Measurements from ENCODE around the gene MYO1E.
"Not testable (repeated sequence)": the region's sequence is repeated elsewhere in the genome, so short reads cannot be mapped to it uniquely, and the experiment has no call there.

MYO1E gene

DNA sequence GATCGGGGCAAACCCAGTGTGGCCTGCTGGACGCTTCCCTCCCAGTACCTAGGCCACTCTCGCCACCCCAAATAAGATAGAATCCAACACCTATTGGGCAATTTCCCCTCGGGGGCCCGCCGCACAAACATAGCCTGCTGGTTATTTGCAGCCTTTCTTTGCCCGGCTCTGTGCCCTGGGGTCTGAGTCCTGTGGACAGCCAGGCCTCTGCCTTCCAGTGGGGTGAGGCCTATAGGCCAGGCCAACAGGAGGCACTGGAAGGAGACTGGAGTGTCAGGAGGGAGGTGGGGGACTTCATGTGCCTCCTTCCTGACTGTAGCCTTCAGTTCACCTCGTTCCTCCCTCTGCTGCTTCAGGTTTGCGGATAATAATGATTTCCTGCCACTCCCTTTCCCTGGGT lies 213.5 kb downstream of the MYO1E start:
- DNase-seq: no peak

DNA sequence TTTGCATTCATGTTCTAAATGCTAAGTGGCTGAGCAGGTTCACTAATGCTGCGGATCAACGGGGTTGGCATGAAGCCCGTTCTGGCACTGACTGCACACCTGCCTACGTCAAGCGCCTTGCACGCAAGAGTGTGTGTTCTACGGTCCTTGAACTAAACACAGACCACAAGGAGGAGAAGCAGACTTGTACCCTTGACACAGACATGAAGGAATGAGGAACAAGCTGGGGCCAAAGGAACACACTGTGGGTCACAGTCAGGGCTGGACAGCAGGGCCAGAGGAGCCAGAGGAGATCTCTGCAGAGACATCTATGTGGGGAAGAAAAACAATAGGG lies 214.0 kb downstream of the MYO1E start:
- DNase-seq: no peak

DNA sequence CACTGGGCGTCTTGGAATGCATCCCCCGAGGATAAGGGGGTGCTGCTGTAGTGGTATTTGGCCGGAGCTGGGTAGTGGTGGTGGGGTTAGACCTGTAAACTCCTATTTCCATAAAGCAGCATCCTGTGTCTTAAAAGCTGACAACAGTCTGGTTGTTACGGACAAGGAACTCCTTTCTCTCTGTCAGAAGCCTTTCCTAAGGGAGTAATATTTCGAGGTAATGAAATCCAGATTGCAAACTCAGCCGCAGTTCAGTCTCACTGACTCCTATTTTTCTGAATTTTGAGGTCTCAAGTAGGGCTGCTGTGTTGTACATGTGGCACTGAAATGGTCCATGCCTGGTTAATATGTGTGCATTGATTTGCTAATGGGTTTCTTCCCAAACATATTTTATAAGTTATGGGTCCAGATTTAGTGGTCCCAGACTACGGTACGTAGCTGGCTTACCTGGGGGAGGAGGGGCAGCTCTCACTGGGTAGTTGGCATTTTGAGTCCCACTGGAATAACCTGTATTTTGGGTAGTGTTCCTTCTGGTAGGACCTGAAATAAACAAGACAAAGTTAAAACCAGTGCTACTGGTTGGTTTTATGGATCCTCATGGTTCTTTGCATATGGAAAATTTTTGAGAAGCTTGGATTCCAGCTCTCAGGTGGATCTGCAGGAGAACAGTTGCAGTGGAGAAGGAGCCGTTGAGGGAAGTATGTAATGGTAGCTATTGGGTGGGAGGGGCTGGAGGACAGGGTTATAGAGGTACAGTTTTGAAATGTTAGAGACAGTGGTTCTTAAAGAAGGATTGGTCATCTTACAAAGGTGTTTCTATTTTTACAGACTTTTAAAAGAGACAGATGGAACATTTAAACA lies 214.6 kb downstream of the MYO1E start:
- DNase-seq: no peak

DNA sequence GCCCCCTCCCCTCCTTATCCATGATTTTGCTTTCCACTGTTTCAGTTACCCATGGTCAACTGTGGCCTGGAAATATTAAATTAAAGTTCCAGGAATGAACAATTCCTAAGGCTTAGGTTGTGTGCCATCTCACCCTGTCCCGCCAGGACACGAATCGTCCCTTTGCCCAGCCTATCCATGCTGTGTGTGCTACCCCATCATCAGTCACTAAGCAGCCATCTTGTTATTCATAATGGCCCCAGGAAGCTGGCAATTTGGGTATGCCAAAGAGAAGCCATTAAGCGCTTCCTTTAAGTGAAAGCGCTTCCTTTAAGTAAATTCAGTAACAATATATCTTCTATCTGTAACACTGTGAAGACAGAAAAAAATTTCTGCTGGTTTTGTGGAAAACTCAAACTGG lies 215.3 kb downstream of the MYO1E start:
- DNase-seq: no peak

DNA sequence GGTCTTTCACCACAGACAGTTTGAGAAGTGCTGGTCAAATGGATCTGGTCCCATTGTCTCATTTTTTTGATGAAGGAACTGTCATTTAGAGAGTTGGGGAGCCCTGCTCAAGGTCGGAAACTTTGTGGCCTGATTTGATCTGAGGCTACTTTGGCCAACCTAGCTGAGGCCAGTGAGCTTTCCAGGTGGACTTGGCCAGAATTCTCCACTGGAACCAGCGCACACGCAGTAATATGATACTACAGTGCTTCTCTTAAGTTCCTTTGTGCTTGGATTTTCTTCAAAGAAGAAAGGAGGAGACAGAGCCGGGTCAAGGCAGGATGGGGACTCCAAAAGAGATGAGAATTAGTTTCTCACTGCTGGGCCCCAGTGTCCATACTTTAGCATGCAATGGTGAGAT lies 217.2 kb downstream of the MYO1E start:
- no peak for DNase-seq

DNA sequence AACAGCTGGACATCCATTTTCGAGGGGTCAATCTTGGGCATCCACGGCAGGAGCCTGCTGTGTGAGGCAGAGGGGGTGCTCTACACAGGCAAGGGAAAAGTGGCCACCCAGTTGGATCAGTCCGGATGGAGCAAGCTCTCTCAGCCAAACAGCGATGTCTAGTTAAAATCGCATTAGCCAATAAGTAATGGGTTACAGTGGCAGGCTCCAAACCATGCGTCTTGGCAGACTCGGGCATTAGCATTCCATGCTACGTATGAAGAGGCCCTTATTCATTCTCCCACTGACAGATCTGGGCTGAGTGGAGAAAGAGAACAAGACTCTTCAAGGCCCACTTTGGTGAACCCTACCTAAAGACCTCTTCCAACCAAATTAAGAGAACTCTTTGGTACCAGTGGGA lies 218.4 kb downstream of the MYO1E start:
- DNase-seq: no peak

DNA sequence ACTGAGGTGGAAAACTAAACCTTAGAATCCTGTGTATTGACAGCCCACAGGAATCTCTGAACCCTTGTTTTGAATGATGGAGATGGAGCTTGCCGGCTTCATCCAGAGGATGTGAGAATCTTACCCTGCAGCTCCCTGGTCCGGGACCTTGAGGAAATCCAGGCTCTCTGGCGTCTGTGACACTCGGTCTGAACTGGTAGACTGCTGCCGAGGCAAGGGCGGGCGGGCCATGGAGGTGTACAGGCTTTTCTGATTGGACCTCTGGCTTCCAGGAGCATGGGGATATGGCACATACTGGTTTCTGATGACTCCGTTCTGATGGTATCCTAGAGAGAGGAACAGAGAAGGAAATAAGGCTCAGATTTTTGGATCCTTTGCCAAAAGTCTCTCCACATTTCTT lies 219.2 kb downstream of the MYO1E start:
- DNase-seq: no peak

DNA sequence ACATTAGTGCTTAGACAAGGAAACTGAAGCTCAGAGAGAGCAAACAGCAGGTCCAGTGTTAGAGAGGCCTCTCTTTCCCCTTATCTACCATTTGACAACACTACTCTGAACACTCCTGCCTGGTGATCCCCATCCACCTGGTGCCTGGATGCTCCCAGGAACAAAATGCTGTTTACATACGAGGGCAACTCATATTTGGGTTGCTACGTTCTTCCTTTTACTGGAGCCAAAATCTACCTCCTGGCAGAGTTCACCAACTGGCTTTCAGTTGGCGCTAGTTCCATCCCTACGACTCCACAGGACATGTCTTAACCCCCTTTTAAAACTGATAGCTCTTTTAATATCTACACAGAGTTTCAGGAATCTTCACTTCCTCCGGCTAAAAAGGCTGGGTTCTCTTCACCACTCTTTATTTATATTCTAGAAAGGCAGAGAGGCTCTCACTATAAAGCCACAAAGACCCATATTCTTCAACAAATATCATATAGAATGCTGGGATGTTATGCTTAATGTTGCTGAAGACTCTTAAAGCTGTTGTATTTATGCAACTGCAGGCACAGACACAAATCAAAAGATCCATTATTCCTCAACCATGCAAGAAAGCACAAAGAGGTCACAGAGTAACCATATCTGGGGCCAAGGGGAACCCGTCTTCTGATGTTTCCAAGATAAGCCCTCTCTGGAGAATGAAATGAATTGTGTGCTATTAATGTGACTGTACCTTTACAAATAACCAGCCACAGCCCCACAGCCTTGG lies 219.8 kb downstream of the MYO1E start:
- DNase-seq: no peak

DNA sequence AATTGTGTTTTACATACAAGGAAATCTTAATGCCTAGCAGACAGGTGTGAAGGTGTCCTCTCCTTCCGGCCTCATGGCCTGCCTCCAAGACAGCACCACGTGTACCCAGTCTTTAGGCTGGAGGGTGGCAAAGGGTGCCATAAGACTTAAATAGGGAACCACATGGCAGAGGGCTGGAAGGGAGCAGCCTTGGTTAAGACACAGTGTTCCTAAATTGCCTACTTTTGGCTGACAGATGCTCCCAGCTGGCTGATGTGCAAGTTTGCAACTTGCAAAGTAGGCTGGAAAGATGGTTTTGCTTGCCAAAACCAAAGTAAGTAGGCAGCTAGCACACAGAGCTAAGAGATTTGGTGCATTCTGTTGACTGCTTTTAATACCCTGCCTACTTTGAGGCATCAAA lies 222.5 kb downstream of the MYO1E start:
- no peak for DNase-seq

DNA sequence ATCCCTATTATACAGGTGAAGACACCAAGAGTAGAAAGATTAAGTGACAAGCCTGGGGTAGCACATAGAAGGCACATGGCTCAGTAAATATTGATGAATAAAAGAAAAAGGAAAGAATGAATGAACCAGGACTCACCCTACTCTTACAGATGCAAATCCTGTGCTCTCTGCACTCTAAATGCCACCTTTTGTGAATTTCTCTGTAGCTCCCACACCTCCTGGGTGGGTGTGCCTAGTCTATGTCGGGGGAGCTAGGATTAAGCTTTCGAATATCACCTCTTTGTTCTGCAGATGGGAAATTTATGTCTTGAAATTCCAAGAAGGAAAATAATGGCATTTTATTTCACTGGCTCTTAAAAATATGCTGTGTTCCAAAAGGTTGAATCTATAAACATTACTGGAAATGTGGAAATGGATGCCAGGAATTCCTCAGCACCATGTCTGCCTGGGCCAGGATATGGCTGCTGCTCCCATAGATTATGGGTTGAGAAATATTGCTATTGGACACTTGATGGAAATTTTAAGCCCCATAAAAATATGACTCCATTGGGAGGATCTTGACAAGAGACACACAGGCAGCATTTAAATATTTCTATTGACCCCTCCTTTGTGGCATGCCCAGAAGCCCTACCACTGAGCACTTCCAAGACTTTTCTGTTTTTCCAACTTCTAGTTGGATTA lies 224.4 kb downstream of the MYO1E start:
- no peak for DNase-seq

DNA sequence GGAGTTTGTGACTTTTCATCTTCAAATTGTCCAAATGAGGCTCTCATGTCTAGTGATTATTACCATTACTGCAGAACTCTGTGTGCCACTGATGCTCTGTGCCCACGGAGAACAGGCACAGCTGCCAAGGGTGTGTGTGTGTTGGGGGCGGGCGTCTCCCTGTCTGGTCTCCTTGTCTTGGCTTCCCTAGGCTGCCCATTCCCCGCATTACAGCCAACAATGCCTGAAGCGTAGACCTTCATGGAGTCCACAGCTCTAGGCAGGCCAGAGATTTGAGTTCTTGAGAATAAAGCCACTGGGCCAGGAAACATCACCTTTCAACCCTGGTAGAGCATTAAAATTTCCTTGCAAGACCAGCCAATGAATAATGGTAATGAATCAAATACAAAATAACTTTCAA lies 225.0 kb downstream of the MYO1E start:
- DNase-seq: no peak

DNA sequence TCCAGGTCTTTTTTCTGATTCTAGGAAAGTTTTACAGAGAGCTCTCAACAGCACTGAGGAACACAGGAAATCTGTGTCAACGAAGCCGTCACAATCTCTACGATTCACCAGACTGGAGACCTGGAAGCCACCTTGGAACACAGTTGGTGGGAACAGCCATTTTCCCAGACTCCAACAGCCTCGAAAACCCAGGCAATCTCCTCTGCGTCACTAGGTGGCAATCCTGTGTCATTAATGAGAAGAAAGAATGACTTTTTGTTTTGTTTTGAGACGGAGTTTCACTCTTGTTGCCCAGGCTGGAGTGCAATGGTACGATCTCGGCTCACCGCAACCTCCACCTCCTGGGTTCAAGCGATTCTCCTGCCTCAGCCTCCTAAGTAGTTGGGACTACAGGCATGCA lies 228.1 kb downstream of the MYO1E start:
- DNase-seq: not testable (repeated sequence)

DNA sequence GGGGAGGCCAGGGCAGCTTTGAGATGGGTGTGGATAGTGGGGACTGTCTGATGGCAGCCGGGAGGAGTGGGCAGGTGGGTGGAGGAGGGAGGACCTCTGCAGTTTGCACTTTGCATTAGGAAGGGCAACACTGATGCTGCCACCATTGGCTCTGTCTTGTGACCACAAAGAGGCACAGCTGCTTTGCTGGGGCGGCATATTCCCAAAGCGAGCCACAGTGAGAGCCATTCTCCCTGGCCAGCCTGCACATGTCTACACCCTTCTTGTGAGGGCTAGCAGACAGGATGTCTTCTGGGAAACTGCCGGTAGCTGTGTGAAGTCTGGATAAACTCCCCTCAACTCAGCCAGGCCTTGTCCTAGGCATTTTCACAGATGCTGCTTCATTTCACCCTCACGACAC lies 229.4 kb downstream of the MYO1E start:
- no peak for DNase-seq

DNA sequence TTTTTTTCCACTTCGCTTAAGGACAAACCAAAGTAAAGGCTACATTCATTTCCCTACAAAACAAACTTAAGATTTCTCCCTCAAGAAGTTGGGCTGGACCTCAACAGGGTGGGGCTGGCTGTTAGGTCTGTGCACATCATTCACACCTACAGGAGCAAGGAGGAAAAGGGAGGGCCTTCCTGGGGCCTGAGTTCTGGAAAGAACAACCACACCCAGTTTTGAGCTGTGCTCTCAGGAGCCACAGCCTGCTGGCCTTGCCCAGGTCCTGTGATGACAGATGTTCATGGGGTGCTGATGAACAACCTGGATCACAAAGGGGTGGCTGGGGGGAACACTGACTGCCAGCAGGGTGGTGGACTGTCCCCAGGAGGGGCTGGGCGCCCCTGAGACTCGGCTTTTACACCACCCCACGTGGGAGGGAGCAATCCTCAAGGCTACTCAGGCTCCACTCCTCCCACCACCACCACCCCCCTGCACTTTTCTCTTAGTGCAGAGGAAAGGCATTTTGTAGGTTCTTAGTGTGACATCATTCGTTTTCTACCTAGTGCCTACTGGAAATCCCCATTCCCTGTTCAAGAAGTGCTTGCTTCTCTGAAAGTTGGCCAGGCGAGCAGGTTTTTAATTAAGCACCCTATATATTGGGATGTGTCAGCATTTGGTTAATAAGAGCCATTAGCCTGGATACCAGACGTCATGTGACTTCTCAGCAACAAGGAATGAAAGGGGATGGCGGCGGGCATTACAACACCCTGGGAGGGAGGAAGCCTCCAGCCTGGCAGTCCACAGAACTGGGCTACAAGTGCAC lies 232.0 kb downstream of the MYO1E start:
- DNase-seq: no peak

DNA sequence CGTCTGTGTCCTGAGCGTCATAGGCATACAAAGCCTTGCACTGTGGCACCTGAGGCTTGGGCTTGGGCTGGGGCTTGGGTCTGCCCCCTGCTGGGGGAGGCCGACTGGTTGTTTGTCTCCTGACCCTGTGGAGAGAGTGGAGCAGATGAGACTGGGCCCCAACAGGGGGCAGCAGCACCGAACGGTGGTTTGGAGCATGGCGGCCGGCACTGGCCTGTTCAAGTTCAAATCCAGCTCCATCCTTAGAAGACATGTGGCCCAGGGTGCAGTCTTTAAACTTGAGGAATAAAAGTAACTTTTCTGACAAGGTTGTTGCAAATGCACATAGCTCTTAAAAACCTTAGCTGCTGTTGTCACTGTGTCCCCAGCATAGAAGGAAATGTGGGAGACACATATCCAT lies 234.4 kb downstream of the MYO1E start:
- DNase-seq: peak; percentile 65

DNA sequence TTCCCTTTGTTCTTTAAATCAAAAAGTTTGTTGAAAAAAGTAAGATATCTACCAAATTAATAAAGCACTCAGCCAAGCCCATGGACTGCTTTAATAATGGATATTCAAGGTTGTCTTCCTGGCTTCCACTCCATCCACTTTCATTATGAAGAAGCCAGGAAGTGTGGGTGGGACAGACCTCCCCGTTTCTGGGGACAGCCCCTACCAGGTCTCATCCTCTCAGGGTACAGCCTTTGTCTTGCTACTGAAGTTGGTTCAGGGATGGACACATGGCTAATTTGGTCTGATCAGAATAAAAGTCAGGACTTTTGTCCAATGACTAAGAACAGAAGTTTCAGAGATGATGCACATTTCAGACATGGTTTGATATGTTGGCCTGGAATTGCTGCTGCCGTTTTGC lies 235.1 kb downstream of the MYO1E start:
- DNase-seq: no peak

DNA sequence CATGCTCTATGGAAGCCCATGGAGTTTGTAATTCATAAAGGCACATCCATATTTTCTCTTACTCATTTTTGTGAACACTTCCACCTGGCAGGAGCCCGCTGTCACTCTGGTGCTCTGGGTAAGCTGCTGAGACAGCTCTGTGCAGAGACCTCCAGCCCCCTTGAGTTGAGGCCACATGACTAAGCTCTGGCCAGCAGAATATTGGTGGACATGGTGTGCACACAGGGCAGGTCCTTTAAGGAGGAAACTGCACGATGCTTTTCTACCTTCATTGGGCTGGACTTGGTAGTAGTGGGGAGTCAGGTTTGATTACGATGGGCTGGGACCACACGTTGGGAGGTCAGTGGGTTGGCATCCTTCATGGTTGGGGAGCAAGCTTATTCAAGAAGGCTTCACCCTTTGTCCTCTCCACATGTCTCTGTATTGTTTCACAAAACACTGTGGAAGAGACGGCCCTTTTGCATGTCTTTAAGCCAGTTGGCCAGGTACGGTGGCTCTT lies 238.7 kb downstream of the MYO1E start:
- no peak for DNase-seq

DNA sequence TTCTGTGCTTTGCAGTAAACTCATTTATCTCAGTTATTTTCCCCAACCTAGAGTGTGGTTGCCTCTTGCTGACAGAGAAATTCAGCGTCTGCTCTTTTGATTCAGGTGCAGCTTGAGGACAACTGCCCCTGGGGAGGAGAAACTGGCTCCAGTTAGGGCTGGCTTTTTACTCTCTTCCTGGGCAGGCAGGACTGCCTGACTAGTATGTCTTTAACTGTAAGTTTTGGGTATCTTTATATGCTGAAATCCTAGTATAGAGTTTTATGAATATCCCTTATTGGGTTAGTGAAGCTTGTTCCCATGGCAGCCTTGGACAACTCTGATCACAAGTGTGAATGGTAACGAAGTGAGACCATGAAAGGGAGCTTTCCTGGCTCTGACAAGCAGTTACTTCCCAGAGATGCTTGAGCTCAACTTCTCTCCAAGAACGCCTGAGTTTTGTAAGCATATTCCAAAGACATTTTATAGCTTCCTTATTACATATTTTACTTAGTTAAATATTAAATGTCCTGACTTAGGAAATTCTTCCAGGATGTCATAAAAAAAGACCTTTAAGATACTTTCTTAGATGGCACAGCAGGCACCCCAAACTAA lies 240.6 kb downstream of the MYO1E start:
- no peak for DNase-seq

DNA sequence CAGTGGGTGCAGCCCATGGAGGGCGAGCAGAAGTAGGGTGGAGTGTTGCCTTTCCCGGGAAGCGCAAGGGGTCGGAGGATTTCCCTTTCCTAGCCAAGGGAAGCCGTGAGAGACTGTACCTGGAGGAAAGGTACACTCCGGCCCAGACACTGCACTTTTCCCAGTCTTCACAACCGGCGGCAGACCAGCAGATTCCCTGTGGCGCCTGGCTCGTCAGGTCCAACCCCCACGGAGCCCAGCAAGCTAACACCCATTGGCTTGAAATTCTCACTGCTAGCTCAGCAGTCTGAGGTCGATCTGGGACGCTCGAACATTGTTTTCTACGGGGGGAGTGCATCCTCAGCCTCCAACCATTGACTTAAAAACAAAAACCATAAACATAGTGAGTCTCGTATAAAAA lies 241.2 kb downstream of the MYO1E start:
- DNase-seq: no peak

DNA sequence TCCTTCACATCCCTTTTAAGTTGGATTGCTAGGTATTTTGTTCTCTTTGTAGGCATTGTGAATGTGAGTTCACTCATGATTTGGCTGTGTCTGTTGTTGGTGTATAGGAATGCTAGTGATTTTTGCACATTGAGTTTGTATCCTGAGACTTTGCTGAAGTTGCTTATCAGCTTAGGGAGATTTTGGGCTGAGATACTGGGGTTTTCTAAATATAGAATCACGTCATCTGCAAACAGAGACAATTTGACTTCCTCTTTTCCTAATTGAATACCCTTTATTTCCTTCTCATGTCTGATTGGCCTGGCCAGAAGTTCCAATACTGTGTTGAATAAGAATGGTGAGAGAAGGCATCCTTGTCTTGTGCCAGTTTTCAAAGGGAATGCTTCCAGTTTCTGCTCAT lies 245.4 kb downstream of the MYO1E start:
- not testable (repeated sequence) for DNase-seq

DNA sequence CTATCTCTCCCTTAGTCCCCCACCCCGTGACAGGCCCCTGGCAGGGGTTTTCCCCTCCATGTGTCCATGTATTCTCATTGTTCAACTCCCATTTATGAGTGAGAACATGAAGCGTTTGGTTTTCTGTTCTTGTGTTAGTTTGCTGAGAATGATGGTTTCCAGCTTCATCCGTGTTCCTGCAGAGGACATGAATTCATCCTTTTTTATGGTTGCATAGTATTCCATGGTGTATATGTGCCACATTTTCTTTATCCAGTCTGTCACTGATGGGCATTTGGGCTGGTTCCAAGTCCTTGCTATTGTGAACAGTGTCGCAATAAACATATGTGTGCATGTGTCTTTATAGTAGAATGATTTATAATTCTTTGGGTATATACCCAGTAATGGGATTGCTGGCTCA lies 247.0 kb downstream of the MYO1E start:
- not testable (repeated sequence) for DNase-seq

DNA sequence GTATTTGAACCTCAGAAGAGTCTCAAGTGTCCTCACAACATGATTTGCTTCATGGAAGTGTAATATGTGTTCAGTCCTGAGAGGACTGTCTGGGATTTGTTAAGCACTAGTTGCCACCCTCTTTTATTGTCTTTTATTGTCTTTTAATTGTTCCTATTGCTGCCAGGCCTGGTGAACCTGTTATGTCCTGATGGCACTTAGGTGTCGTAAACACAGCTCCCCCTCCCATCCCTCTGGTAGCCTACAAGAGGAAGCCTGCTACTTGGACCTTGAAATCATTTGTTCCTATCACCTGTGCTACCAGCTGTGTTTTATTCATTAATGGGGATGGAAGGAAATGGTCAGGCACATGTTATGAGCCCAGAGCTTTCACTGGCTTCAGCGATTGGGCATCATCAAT lies 248.4 kb downstream of the MYO1E start:
- DNase-seq: no peak

DNA sequence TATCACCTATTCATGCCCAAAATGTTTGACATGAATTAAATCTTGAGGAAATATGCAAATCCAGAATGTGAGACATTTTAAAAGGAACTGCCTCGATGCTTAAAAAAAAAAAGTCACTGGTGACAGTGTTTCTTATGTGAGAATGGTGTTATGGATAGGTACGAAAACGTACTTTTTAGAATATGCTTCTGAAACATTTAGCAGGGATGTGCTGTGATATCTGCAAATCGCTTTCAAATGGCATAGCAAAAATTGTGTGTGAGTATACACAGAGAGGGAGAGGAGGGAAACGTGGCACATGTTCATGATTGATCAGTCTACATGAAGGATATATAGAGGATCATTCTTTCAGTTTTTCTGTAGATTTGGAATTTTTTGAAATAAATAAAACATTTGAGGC lies 251.7 kb downstream of the MYO1E start:
- DNase-seq: no peak

Measured in CD4-positive, alpha-beta T cell treated with Interferon gamma for 1 hour (primary cell).